IMR-90 (cell line): ENCODE results near the gene DGAT2L6. TPM values are rescaled to one million over a fixed set of nuclear protein-coding genes. Genes with fewer than 3 reads are reported as not detected.

ENCODE experiments used
- microRNA-seq, 2 experiments: library from miRNA; stranded (forward) in 1 of 2; unstranded in 1 of 2; fragments of 10-50 nt in 1 of 2; fragments of <30 nt in 1 of 2; gene quantifications in 1 of 2; microRNA quantifications in 1 of 2; one replicate each; pipeline versions ENCODE3 to v1.1.0; 2013 to 2020; ENCODE audit not compliant: insufficient read depth in 1 of 2, insufficient read length in 1 of 2, unreplicated experiment in 1 of 2
- polyA plus RNA-seq, 3 experiments: library from polyadenylated mRNA; depleted of rRNA; stranded (reverse); fragments of >200 nt; gene quantifications; 2 replicates each; pipeline ENCODE4 v1.2.3, GENCODE V29; 2012; ENCODE audit warnings: low replicate concordance in 1 of 3
- small RNA-seq, 5 experiments: library from RNA; depleted of rRNA; stranded (forward); fragments of <200 nt; gene quantifications; one replicate each; pipeline ENCODE3, GENCODE V24; 2012
- total RNA-seq: library from RNA; depleted of rRNA; stranded (reverse); fragments of >200 nt; gene quantifications from 2 replicates; pipeline ENCODE4 v1.2.3, GENCODE V29; 2012; rRNA removed

DGAT2L6 gene
- total and polyA plus RNA-seq, 2 of the 4 experiments (the other 2 are of a cell fraction): not detected

Small RNA genes within 50 kb of the gene (microRNA-seq; reads per million reads assigned to microRNA genes)
- not detected for gene RNA5SP507 (ENCODE audit: insufficient read depth, insufficient read length)

Small RNA genes within 50 kb of the gene (small RNA-seq; reads per million reads assigned to genes)
- gene RNA5SP507: 0 to 0.31 (median 0) reads per million in 5 experiments

Other genes starting within 250 kb of the DGAT2L6 start
- gene AWAT2, start 127.5 kb upstream of the DGAT2L6 start, total RNA-seq: under 0.01 TPM in 1 of 2 replicates, not detected in the other
- not detected in 2 replicates for gene AWAT2, start 127.5 kb upstream of the DGAT2L6 start, polyA plus RNA-seq (2012; rRNA removed)
- not detected in 2 replicates for gene OTUD6A, start 115.0 kb upstream of the DGAT2L6 start, total RNA-seq
- gene OTUD6A, start 115.0 kb upstream of the DGAT2L6 start, polyA plus RNA-seq (2012; rRNA removed): not detected in 2 replicates
- 75.3 and 87.1 TPM in 2 replicates for gene IGBP1, start 44.0 kb upstream of the DGAT2L6 start, total RNA-seq
- 48.2 and 51.8 TPM in 2 replicates for gene IGBP1, start 44.0 kb upstream of the DGAT2L6 start, polyA plus RNA-seq (2012; rRNA removed)
- not detected in 2 replicates for gene AWAT1, start 57.2 kb downstream of the DGAT2L6 start, total RNA-seq
- gene AWAT1, start 57.2 kb downstream of the DGAT2L6 start, polyA plus RNA-seq (2012; rRNA removed): not detected in 2 replicates
- not detected in 2 replicates for gene P2RY4, start 82.7 kb downstream of the DGAT2L6 start, total RNA-seq
- 0.14 and 0.20 TPM in 2 replicates for gene P2RY4, start 82.7 kb downstream of the DGAT2L6 start, polyA plus RNA-seq (2012; rRNA removed)
- gene ARR3, start 90.9 kb downstream of the DGAT2L6 start, total RNA-seq: not detected in 2 replicates
- gene ARR3, start 90.9 kb downstream of the DGAT2L6 start, polyA plus RNA-seq (2012; rRNA removed): not detected in 2 replicates
- gene RAB41, start 104.7 kb downstream of the DGAT2L6 start, total RNA-seq: not detected in 2 replicates
- not detected in 2 replicates for gene RAB41, start 104.7 kb downstream of the DGAT2L6 start, polyA plus RNA-seq (2012; rRNA removed)
- gene PDZD11, start 112.4 kb downstream of the DGAT2L6 start, total RNA-seq: 66.4 and 84.1 TPM in 2 replicates
- gene PDZD11, start 112.4 kb downstream of the DGAT2L6 start, polyA plus RNA-seq (2012; rRNA removed): 100 and 105 TPM in 2 replicates
- 19.0 and 24.4 TPM in 2 replicates for gene KIF4A, start 112.6 kb downstream of the DGAT2L6 start, total RNA-seq
- 9.4 and 10.0 TPM in 2 replicates for gene KIF4A, start 112.6 kb downstream of the DGAT2L6 start, polyA plus RNA-seq (2012; rRNA removed)
- not detected in 2 replicates for gene GDPD2, start 245.8 kb downstream of the DGAT2L6 start, total RNA-seq
- not detected in 2 replicates for gene GDPD2, start 245.8 kb downstream of the DGAT2L6 start, polyA plus RNA-seq (2012; rRNA removed)